Stimulated activated naive CD8-positive, alpha-beta T cell treated with anti-CD3 and anti-CD28 coated beads, Interleukin-15, amount 100 ng/mL, for 72 hours (primary cell): ENCODE data around the gene SEMA4G.

ENCODE experiments used
- ATAC-seq: fragments of 150-1000 bp; cut with Tn5 transposase; 2 replicates; pipeline ENCODE4 v1.10.0; 2021; ENCODE audit warnings: mild to moderate bottlenecking, moderate library complexity
- DNase-seq, 2 donors: peaks; one replicate each; pipeline ENCODE4 v3.0.0; 2021 to 2022
- H3K27ac Mint-ChIP-seq, 2 donors: one replicate each; pipeline ENCODE4 v1.8.0; 2022; ENCODE audit warnings: mild to moderate bottlenecking in 2 of 2, mixed read lengths in 2 of 2, moderate library complexity in 2 of 2
- H3K27me3 Mint-ChIP-seq: one replicate; pipeline ENCODE4 v1.8.0; 2022; ENCODE audit warnings: mixed read lengths
- H3K4me1 Mint-ChIP-seq: one replicate; pipeline ENCODE4 v1.8.0; 2022; ENCODE audit warnings: mild to moderate bottlenecking, mixed read lengths
- H3K4me3 Mint-ChIP-seq, 2 donors: one replicate each; pipeline ENCODE4 v1.8.0; 2022; ENCODE audit warnings: mild to moderate bottlenecking in 2 of 2, mixed read lengths in 2 of 2, moderate library complexity in 1 of 2
- H3K9me3 Mint-ChIP-seq, 2 donors: one replicate each; pipeline ENCODE4 v1.8.0; 2022; ENCODE audit warnings: mixed read lengths in 2 of 2

Gene SEMA4G

GRCh38 chr10:100979791-100980272 lies 10.5 kb downstream of the SEMA4G start:
- no peak for ATAC-seq
- H3K27ac Mint-ChIP-seq, result no peak overlapping the region
- H3K27me3 Mint-ChIP-seq, result no peaks in the 10 kb centered on the region
- no peak for DNase-seq
- H3K4me3 Mint-ChIP-seq, result no peak overlapping the region
- H3K4me1 Mint-ChIP-seq, result peaks cover 6% of the 10 kb centered on the region
- H3K9me3 Mint-ChIP-seq, result no peaks in the 10 kb centered on the region

- Mint-ChIP-seq H3K27ac (no peak overlapping the region), H3K9me3 (no peaks in the 10 kb centered on the region), H3K27me3 (no peaks in the 10 kb centered on the region), H3K4me1 (peaks cover 6% of the 10 kb centered on the region), H3K4me3 (no peak overlapping the region)
- ATAC-seq (no peak), DNase-seq (no peak)
These were observed 11.0 kb downstream of the SEMA4G start for GRCh38 chr10:100980311-100980710.

DNA sequence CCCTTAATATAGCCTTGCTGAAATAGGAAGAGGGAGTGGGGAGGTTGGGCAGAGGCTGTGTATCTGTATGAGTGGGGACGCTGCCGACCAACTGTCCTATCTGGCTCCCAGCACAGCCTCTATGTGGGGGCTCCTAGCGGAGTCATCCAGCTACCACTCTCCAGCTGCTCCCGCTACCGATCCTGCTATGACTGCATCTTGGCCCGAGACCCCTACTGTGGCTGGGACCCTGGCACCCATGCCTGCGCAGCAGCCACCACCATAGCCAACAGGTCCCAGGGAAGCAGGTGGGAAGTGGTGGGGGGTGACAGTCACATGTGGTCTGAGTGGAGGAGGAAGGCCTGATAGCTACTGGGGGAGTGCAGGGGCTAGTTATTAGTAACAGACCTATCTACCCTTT lies 11.4 kb downstream of the SEMA4G start:
- no peak overlapping the region for H3K4me3 Mint-ChIP-seq
- DNase-seq (no peak), ATAC-seq (no peak)
- peaks cover 10% of the 10 kb centered on the region for H3K4me1 Mint-ChIP-seq
- H3K27me3 Mint-ChIP-seq, result no peaks in the 10 kb centered on the region
- H3K27ac Mint-ChIP-seq, result no peak overlapping the region
- H3K9me3 Mint-ChIP-seq, result no peaks in the 10 kb centered on the region

DNA sequence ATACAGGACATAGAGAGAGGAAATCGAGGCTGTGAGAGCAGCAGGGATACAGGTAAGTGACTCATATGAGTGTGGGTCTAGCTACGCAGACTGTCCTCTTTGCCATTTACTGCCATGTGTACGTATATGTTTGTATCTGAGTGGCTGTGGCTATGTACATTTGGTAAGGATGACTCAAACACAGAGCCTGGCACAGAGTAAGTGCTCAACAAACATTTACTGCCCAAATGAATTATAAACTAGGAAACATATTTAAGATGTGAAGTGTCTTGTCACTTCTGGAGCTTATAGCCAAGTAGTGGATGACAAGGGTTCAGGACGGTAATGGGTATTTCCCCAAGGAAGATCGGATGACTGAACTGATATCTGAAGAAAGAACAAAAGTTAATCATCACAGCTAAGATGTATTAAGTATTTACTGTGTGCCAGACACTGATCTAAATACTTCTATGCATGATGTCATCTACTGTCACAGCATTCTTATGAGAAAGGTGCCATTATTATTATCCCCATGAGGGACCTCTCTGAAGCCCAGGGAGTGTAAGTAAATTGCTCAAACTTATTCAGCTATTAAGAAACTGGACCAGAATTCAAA lies 12.0 kb downstream of the SEMA4G start:
- H3K4me1 Mint-ChIP-seq, result peaks cover 14% of the 10 kb centered on the region
- no peaks in the 10 kb centered on the region for H3K9me3 Mint-ChIP-seq
- ATAC-seq, result no peak
- H3K4me3 Mint-ChIP-seq, result no peak overlapping the region
- no peaks in the 10 kb centered on the region for H3K27me3 Mint-ChIP-seq
- peak overlapping the region in 1 of 2 donors; percentile 37 for H3K27ac Mint-ChIP-seq
- DNase-seq, result no peak

GRCh38 chr10:100982916-100983830 lies 13.9 kb downstream of the SEMA4G start:
- no peak overlapping the region for H3K4me3 Mint-ChIP-seq
- H3K4me1 Mint-ChIP-seq, result peaks cover 24% of the 10 kb centered on the region
- ATAC-seq (no peak), DNase-seq (peak in 1 of 2 donors; percentile 1)
- peak overlapping the region in 1 of 2 donors; percentile 48 for H3K27ac Mint-ChIP-seq
- no peaks in the 10 kb centered on the region for H3K9me3 Mint-ChIP-seq
- H3K27me3 Mint-ChIP-seq, result no peaks in the 10 kb centered on the region

- Mint-ChIP-seq H3K4me3 (no peak overlapping the region), H3K27me3 (no peaks in the 10 kb centered on the region), H3K4me1 (peaks cover 26% of the 10 kb centered on the region), H3K27ac (no peak overlapping the region), H3K9me3 (no peaks in the 10 kb centered on the region)
- DNase-seq (no peak), ATAC-seq (no peak)
These were observed 14.8 kb downstream of the SEMA4G start for GRCh38 chr10:100983868-100984671.

- H3K27me3 Mint-ChIP-seq, result no peaks in the 10 kb centered on the region
- H3K27ac Mint-ChIP-seq, result peak overlapping the region; percentile 27 to 42
- no peak overlapping the region for H3K4me3 Mint-ChIP-seq
- peaks cover 32% of the 10 kb centered on the region for H3K4me1 Mint-ChIP-seq
- ATAC-seq (no peak), DNase-seq (no peak)
- H3K9me3 Mint-ChIP-seq, result no peaks in the 10 kb centered on the region
These were observed 15.4 kb downstream of the SEMA4G start for GRCh38 chr10:100984672-100985177.

DNA sequence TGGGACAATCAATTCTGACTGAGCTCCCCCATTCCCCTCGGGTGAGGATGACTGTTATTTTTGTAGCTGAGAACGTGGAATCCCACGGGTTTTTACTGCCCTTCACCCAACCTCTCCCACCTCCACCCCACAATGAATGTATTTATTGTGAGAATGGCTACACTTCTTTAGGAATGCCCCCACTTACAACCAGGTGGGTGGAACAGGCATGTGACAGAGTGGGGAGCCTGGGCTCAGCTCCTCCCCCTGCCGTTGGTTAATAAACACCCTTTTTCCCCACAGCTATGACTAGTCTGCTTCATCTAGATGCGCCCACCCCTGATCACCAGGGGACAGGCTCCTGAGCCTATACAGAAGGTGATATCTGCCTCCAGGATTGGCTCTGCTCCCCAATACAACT lies 16.0 kb downstream of the SEMA4G start:
- H3K9me3 Mint-ChIP-seq, result no peaks in the 10 kb centered on the region
- H3K4me1 Mint-ChIP-seq, result peaks cover 37% of the 10 kb centered on the region
- H3K4me3 Mint-ChIP-seq, result no peak overlapping the region
- no peaks in the 10 kb centered on the region for H3K27me3 Mint-ChIP-seq
- ATAC-seq, result no peak
- H3K27ac Mint-ChIP-seq, result no peak overlapping the region
- no peak for DNase-seq

- H3K27ac Mint-ChIP-seq, result no peak overlapping the region
- DNase-seq, result no peak
- no peak for ATAC-seq
- peak overlapping the region; percentile 88 to 96 for H3K4me3 Mint-ChIP-seq
- H3K9me3 Mint-ChIP-seq, result no peaks in the 10 kb centered on the region
- peaks cover 49% of the 10 kb centered on the region for H3K4me1 Mint-ChIP-seq
- no peaks in the 10 kb centered on the region for H3K27me3 Mint-ChIP-seq
These were observed 17.3 kb downstream of the SEMA4G start for GRCh38 chr10:100986623-100986951.

- Mint-ChIP-seq H3K4me1 (peaks cover 49% of the 10 kb centered on the region), H3K4me3 (peak within 1 kb of the TSS; percentile 88 to 96), H3K27me3 (no peaks in the 10 kb centered on the region), H3K9me3 (no peaks in the 10 kb centered on the region), H3K27ac (peak within 1 kb of the TSS; percentile 96 to 97)
- ATAC-seq (peak; percentile 96), DNase-seq (peak; percentile 77 to 82)
These were observed 17.8 kb downstream of the SEMA4G start, which contains the start of the genes MRPL43 and TWNK for GRCh38 chr10:100986952-100987684. MRPL43 (minus strand) TSS chr10:100987497; CDS start chr10:100987443, 54 bp downstream. TWNK (plus strand) TSS chr10:100987543; CDS start chr10:100988211, 668 bp downstream.

GRCh38 chr10:100987685-100988049 lies 18.4 kb downstream of the SEMA4G start:
- Mint-ChIP-seq H3K4me3 (peak overlapping the region; percentile 88 to 96), H3K27ac (peak overlapping the region; percentile 96 to 97), H3K27me3 (no peaks in the 10 kb centered on the region), H3K9me3 (no peaks in the 10 kb centered on the region), H3K4me1 (peaks cover 49% of the 10 kb centered on the region)
- peak; percentile 8 for ATAC-seq
- DNase-seq, result no peak

- Mint-ChIP-seq H3K9me3 (no peaks in the 10 kb centered on the region), H3K27ac (peak overlapping the region; percentile 38 to 97), H3K4me3 (peak overlapping the region; percentile 88 to 96), H3K4me1 (peaks cover 49% of the 10 kb centered on the region), H3K27me3 (no peaks in the 10 kb centered on the region)
- DNase-seq (no peak), ATAC-seq (no peak)
These were observed 18.9 kb downstream of the SEMA4G start for GRCh38 chr10:100988166-100988565.

- H3K4me3 Mint-ChIP-seq, result peak overlapping the region; percentile 35 to 38
- no peak for ATAC-seq
These were observed 19.8 kb downstream of the SEMA4G start for GRCh38 chr10:100989088-100989487.

DNA sequence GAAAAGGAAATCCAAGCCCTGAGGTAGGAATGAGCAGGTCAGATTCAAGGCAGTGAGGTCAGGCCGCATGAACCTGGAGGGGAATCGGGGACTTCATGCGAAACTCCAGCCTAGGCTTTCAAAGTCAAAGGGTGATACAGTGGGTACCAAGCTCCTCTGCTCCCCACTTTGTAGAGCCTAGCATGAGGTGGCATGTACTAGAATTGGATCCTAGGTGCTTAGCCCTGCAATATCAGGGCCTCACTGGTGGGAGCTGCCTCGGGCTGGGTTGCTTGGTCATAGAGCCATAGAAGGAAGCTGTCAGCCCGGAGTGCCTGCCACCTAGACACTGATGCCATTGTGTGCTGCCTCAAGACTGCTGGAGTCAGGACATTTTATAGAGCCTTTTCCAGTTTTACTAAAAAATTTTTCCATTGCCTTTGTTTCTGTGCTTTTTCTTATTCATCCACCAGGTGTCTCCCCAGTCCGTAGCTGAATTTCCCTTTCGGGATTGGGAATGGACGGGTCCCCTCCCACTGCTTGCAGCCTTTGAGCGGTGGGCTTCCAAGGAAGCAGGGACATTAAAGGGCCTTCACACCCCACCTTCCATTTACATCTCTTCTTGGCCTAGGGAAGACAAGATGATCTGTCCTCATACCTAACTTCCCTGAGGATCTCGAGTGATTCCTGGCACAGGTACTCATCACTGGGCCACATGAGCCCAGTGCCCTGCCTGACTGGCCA lies 24.8 kb downstream of the SEMA4G start:
- no peaks in the 10 kb centered on the region for H3K27me3 Mint-ChIP-seq
- H3K4me1 Mint-ChIP-seq, result peaks cover 46% of the 10 kb centered on the region
- H3K4me3 Mint-ChIP-seq, result no peak overlapping the region
- ATAC-seq (no peak), DNase-seq (no peak)
- no peaks in the 10 kb centered on the region for H3K9me3 Mint-ChIP-seq
- no peak overlapping the region for H3K27ac Mint-ChIP-seq

More at GRCh38 chr10:100989088-100989487, 19.8 kb downstream of the SEMA4G start:
- Mint-ChIP-seq H3K27ac (peak overlapping the region; percentile 15 to 29), H3K4me1 (peaks cover 47% of the 10 kb centered on the region), H3K9me3 (no peaks in the 10 kb centered on the region), H3K27me3 (no peaks in the 10 kb centered on the region)
- DNase-seq, result no peak
